GM04503 (cell line): ENCODE measurements around the gene ALPK3.

ENCODE experiments used
- DNase-seq: peaks from one replicate; pipeline ENCODE4 v3.0.0-alpha.2; 2012; ENCODE audit warnings: low read depth

The ALPK3 gene

GRCh38 chr15:84922530-84922929, 105.4 kb downstream of the ALPK3 start:
- no peak for DNase-seq
